GM19238 (cell line): ENCODE data around the gene ZCWPW1.

ENCODE experiments used
- DNase-seq: peaks from one replicate; pipeline ENCODE4 v3.0.0; 2011; ENCODE audit warnings: low spot score; ENCODE audit not compliant: insufficient read length

ZCWPW1 gene

GRCh38 chr7:100428199-100428966 lies at the start of gene ZCWPW1:
ZCWPW1 (minus strand) TSS chr7:100428703; CDS start chr7:100420649, 8,054 bp downstream.
- DNase-seq, result peak; percentile 78

- DNase-seq, result peak; percentile 21
Measured at GRCh38 chr7:100477871-100478267, 49.4 kb upstream of the ZCWPW1 start.

GRCh38 chr7:100476903-100477870 lies 48.7 kb upstream of the ZCWPW1 start:
- peak; percentile 32 for DNase-seq

GRCh38 chr7:100476101-100476780 lies 47.7 kb upstream of the ZCWPW1 start:
- no peak for DNase-seq

DNA sequence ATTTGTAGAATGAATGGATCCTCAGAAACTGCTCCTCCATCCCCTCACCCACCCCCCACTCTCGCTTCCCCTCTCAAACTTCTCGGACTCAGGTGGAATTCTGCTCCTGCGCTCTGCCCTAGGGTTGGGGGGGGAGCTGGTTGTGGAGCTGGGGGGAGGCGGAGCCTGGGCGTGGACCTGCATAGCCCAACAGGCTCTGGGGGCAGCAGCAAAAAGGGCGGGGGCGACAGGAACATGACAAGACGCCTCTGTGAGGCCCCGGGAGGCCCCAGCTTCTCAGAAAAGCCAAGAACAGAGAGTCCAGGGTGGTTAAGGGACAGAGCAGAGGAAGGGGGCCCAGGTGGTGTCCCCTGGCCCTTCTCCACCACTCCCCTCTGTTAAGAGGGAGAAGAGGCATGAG lies 47.0 kb upstream of the ZCWPW1 start:
- DNase-seq, result no peak

DNA sequence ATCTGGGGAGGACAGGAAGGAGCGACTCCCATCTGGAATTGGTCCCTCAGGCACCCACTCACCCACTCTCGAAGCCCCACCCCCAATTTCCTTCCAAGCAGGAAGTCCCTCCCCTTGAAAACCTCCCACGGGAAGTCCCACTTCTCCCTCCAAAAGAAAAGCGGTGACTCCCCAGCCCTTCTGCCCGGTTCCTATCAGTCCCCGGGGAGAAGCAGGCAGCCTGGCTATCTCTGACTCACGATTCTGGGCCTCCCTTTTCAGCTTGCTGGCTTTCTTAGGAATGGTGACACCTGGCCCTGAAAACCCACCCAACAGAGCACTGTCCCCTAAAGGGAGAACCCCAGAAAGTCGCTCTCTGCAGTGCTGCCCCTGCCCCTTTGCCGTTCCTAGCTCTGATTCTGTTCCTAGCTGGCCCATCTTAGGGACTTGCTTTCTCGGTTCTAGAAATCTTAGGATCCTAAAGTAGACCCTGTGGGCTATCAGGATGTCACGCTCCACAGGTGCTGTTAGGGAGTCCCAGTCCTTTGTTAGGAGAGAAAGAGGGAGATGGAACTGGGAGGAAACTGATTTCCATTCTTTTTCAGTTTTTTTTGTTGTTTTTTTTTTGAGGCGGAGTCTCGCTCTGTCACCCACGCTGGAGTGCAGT lies 44.5 kb upstream of the ZCWPW1 start:
- DNase-seq, result no peak

DNA sequence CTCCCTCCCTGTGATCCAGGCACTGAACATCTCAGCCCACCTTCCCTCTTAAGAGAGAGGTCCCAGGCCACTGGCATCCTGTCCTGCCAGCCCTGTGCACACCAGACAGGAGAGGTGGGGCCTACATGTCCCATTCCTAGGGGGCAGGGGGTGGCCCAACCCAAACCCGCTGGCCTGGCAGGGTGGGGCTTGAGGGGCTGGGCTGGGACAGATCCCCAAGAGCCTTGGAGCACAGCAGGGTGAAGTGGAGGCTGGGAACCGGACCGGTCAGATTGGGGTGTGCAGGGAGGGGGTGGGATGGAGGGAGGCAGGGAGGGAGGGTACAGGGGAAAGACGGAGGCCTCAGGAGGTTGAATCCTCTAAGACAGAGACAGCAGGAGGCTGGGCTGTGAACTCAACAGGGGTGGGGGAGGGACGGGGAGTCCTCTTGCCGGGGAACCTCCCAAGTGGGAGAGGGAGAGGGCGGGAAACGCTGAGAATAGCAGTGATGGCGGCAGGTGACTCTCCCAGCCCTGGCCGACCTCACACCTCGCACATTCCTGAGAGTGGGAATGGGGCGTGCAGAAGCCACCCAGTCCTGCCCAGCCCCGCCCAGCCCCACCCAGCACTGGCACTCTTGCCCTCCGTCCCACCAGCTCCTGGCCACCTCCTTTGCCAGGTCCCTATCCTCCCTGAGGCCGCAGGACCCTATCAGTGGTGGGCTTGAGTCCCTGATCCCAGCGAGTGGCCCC lies 43.8 kb upstream of the ZCWPW1 start:
- DNase-seq, result no peak

DNA sequence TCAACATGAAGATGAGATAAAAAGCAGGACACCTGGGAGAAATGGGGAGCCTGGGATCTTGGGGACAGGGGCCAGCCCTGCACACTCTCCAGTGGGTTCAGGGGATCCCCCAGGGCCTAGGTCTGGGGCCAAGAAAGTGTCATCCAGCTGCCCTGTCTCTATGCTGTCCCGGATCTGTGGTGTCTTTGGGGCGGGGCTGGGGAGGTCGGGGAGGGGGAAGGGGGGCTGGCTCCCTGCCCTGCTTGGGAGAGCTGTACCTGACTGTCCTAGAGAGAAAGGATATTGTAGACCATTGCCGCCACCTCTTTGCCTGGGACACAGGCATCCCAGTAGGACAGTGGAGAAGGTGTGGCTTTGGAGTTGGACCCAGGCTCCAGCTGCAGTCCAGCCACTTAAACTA lies 42.5 kb upstream of the ZCWPW1 start:
- DNase-seq, result no peak

DNA sequence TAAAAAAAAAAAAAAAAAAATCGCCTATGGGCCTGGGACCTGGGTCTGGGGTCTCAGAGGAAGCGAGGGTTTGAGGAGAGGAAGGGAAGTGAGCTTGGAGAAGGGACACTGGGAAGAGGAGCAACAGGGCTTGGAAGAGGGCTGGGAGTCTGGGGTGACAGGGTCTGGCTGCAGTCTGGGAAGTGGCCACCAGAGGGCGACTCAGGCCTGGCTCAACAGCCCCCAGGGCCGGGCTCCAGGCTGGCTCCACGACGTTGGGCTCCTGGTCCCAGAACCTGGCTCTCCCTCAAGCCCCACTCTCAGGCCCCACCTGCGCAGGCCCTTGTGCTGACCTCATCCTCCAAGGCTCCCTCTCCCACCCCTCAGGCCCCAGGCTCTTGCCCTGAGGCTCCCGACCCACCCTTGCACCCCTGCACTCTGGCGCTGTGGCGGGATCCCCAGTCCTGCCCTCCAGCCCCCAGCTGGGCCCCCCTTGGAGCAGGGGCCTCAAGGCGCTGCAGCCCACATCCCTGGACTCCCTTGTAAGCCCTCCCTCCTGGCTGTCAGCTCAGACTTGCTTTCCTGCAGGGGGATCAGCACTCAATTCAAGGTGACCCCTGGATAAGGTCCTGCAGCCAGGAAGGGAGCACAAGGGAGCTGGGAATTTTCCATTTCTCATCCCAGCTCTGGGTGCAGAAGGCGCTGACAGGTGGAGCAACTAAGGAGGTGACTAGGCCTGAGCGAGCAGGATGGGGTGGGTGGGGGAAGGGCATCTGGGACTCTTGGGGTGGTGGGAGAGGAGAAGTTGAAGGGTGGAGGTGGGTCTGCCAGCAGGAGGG lies 40.9 kb upstream of the ZCWPW1 start:
- DNase-seq, result peak; percentile 95

GRCh38 chr7:100467638-100468373 lies 39.3 kb upstream of the ZCWPW1 start:
- DNase-seq, result no peak

DNA sequence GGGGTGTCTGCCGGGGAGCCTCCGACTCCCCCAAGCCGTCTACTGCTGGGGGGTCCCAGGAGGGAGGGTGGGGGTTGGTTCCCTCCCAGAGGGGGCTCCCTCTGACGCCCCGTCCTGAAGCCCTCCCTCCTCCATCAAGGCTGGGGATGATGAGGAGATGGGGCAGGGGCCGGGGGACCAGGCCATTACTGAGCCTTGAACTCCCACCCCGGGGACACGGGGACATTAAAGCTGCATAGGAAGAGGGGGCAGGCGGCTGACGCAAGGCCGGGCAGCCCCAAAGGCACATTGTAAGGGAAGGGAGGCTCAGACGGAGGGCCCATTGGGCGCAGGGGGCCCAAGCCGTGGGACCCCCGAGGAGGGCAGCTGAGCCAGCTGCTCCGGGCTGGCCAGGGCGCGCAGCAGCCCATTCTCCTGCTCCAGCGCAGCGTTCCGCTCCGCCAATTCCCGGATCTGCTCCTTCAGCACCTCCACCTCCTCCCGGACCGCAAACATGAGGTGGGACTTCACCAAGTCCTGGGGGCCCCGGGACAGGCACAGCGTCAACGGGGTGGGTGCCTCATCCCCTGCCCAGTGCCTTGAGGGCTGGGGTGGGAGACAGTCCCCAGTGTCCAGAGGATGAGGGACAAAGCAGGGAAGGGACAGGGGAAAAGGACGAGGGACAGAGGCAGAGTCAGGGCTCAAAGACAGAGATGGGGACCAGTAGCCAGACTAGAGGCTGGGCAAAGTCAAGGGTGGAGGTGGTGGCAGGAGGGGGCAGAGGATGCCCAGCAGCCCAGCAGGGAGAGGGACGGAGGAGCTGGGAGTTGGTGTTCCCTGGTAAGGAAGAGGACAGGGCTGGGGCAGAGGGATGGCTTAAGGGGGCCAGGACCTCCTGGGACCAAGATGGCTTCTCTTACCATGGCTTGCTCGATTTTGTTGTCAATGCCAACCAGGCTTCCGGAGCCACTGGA lies 38.4 kb upstream of the ZCWPW1 start:
- no peak for DNase-seq

DNA sequence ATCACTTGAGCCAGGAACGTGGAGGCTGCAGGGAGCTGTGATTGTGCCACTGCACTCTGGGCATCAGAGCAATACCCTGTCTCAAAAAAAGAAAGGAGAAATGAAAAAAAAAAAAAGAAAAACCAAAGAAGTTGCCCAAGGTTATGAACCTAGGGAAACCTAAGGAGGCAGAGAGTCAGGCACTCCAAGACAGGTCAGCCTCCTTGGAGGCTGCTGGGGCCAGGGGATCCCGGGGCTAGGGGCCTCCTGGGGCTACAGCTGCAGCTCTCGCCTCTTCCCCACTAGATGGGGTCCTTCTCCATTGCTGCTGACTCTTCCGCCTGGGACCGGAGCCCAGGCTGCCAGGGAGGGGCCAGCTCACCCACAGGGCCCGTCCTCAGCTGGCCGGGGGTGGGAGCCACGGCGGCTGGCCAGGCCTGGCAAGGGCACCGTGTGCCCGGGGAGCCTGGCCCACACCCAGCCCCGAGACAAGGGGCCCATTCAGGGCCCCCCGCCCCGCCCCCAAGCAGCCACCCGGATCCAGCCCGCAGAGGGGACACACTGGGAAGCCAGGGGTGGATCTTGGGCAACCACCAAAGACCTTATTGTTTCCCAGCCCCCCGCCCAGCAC lies 37.3 kb upstream of the ZCWPW1 start:
- DNase-seq, result no peak

DNA sequence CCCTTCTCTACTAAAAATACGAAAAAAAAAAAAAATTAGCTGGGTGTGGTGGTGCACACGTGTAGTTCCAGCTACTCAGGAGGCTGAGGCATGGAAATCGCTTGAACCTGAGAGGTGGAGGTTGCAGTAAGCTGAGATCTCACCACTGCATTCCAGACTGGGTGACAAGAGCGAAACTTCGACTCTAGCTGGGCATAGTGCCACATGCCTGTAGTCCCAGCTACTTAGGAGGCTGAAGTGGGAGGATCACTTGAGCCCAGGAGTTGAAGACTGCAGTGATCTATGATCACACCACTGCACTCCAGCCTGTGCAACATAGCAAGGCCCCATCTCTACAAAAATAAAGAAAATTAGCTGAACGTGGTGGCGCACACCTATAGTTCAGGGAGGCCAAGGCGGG lies 36.8 kb upstream of the ZCWPW1 start:
- no peak for DNase-seq

- no peak for DNase-seq
Measured at GRCh38 chr7:100464791-100465190, 36.3 kb upstream of the ZCWPW1 start.

DNA sequence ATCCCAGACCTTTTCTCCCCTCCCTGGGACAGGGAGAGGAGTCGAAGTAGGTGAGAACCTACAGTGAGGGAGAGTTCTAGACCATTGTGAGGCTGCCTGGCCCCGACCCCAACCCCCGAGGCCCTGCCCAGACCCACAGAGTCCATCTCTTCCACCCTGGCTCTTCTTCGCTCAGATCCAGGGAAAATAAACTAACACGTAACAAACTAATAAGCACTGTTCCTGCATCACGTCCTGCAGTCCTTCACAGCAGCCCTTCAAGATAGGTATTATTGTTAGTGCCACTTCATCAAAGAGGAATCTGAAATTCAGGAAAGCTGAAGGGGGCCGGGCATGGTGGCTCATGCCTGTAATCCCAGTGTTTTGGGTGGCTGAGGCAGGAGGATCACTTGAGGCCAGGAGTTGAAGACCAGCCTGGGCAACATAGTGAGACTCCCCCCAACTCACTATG lies 35.7 kb upstream of the ZCWPW1 start, which contains the start of gene SPACDR:
SPACDR (minus strand) TSS at position 51 of the 451 bp plus-strand sequence. CDS start 235 bp downstream, outside the sequence.
- DNase-seq, result no peak

- DNase-seq, result no peak
Measured at GRCh38 chr7:100457033-100457432, 28.5 kb upstream of the ZCWPW1 start.

GRCh38 chr7:100456562-100456961 lies 28.1 kb upstream of the ZCWPW1 start:
- DNase-seq, result no peak
